Measurements from ENCODE around the gene ADPRS.

DNA sequence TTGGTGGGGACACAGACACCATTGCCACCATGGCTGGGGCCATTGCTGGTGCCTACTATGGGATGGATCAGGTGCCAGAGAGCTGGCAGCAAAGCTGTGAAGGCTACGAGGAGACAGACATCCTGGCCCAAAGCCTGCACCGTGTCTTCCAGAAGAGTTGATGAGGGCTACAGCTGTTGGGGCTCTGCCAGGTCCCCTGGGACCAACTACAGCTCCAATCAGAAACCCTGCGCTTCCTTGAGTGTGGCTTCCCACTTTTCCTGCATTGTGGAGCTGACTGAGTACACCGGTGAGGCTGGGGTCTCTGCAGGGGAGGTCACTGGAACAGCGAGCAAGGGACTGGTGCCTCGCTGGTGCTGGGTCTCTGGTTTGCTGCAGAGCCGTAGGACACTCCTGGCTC lies 4.5 kb downstream of the ADPRS start:
- no peak for TF ChIP-seq POLR2AphosphoS5 (IDR thresholded peaks at IDR 0.05)
- TF ChIP-seq EP300 (IDR thresholded peaks at IDR 0.05): no peak
